Breast epithelium (tissue), 3 donors: Measurements from ENCODE around the gene CCNT1.

Source experiments
- POLR2A ChIP-seq: fragments of 450-650 bp; IDR thresholded peaks from one replicate; pipeline ENCODE4 v1.6.1; 2016; ENCODE audit warnings: antibody characterized with exemption, mild to moderate bottlenecking, moderate library complexity
- POLR2AphosphoS5 ChIP-seq, 3 donors: sonication (generic); formaldehyde crosslinking; IDR thresholded peaks; one replicate each; pipeline ENCODE4 v1.6.1; 2017; ENCODE audit warnings: antibody characterized with exemption in 3 of 3
- TF ChIP-seq, protein P1 (sequence below), 3 donors: fragments of 450-650 bp; IDR thresholded peaks; one replicate each; pipeline ENCODE4 v1.5.1; 2016 to 2017; ENCODE audit warnings: antibody characterized with exemption in 3 of 3, mild to moderate bottlenecking in 3 of 3, moderate library complexity in 3 of 3

DNA sequence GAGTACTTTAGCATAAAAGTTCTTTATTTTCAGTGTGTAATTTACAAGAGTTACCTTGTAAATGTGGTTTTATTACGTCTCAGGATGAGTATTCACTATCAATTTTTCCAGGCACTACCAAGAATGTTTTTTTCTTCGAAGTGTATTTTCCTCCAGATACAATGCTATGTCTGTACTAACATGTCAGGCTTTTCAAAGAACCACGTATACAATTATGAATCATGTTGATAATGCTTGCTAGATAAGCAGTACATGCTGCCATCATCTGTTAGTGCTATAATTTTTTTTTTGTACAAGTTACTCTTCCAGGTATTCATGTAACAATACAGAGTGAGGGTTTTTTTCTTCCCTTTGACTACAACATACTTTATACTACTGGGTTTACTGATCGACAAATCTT lies 28.9 kb downstream of the CCNT1 start:
- no peak for TF ChIP-seq POLR2A
- TF ChIP-seq, protein P1, sequence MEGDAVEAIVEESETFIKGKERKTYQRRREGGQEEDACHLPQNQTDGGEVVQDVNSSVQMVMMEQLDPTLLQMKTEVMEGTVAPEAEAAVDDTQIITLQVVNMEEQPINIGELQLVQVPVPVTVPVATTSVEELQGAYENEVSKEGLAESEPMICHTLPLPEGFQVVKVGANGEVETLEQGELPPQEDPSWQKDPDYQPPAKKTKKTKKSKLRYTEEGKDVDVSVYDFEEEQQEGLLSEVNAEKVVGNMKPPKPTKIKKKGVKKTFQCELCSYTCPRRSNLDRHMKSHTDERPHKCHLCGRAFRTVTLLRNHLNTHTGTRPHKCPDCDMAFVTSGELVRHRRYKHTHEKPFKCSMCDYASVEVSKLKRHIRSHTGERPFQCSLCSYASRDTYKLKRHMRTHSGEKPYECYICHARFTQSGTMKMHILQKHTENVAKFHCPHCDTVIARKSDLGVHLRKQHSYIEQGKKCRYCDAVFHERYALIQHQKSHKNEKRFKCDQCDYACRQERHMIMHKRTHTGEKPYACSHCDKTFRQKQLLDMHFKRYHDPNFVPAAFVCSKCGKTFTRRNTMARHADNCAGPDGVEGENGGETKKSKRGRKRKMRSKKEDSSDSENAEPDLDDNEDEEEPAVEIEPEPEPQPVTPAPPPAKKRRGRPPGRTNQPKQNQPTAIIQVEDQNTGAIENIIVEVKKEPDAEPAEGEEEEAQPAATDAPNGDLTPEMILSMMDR (IDR thresholded peaks at IDR 0.05): no peak
- no peak for TF ChIP-seq POLR2AphosphoS5 (IDR thresholded peaks at IDR 0.05)
